ENCODE measurements around the gene ATP13A2.
"Not testable (repeated sequence)": the region's sequence is repeated elsewhere in the genome, so short reads cannot be mapped to it uniquely, and the experiment has no call there.

The ATP13A2 gene

DNA sequence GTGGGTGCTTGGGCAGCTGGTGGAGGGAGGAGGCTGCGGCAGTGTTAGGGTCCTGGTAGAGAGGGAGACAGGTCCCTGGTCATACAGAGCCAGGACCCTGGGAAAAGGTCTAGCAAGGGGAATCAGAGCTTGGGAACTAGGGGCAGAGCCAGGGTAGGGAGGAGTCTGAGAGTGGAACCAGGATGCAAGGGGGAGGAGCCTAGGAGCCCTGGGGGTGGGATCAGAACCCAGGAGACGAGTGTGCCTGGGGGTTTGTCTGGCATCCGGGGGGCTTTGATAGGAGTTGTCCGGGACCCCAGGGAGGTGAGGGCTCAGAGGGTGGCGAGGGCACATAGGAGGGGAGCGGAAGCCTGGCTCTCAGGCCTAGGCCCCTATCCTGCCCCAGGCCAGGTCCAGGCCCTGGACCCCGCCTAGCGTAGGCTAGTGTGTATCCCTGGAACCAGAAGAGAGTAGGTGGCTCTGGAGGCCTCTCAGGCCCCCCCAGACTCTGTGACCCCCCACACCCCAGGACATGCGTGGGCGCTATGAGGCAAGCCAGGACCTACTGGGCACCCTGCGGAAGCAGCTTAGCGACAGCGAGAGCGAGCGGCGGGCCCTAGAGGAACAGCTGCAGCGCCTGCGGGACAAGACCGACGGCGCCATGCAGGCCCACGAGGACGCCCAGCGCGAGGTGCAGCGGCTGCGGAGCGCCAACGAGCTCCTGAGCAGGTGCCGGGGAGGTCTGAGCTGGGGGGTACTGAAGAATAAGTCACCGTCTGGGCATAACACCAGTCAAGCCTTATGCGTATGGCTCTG lies 72.1 kb downstream of the ATP13A2 start:
- DNase-seq; in situ Hi-C loops (cut with MboI; ENCODE audit: low pct_unique_long_range_greater_than_20kb, low sequenced_read_pairs): not testable (repeated sequence)

DNA sequence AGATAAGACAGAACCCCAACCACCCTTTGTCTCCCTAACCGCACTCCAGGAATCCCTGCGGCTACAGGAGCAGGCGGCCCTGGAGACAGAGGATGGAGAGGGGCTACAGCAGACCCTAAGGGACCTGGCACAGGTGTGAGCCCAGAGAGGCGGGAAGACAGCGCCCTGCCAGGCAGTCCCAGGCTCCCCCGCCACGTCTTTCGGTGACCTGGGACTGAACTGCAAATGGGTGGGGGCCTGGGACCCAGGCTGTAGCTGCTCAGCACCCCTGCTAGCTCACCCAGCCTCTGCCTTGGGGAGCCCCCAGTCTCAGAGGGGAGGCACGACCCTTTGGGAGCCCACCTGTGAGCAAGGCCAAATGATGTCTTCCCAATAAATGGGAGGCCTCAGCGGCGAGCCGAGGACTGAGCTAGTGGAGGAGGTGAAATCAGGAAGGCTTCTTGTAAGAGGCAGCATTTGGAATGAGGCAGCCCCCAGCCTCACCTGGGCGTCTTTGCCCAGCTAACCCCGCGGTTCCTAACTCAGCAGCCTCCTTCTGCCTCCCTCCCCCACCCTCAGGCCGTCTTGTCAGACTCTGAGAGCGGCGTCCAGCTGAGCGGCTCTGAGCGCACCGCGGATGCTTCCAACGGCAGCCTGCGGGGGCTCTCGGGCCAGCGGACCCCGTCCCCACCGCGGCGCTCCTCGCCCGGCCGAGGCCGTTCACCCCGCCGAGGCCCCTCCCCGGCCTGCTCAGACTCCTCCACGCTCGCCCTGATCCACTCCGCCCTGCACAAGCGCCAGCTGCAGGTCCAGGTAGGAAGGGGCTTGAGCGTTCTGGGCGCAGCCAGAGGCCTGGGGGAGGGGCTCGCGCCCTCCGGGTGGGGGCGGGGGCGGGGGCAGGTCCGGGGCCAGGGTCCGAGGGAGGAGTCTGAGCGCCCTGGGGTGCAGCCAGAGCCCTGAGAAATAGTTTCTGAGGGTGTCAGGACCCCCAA lies 73.1 kb downstream of the ATP13A2 start:
- in situ Hi-C loops (cut with MboI; ENCODE audit: low pct_unique_long_range_greater_than_20kb, low sequenced_read_pairs) = no loop called here
- DNase-seq = no peak

DNA sequence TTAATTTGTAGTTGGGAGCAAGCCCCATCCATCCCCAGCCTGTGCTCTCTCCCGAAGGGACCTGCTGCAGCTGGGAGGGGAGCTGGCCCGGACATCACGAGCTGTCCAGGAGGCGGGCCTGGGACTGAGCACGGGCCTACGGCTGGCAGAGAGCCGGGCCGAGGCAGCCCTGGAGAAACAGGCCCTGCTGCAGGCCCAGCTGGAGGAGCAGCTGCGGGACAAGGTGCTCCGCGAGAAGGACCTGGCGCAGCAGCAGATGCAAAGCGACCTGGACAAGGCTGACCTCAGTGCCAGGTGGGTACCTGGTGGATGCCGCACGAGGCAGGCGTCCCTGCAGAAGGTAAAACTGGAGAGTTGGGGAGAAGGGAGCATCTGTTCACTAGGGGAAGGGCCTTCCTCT lies 75.1 kb downstream of the ATP13A2 start:
- DNase-seq; in situ Hi-C loops (cut with MboI; ENCODE audit: low pct_unique_long_range_greater_than_20kb, low sequenced_read_pairs): not testable (repeated sequence)

Data from KBM-7 (cell line).